ENCODE results near the gene PGGHG. TPM values are rescaled to one million over a fixed set of nuclear protein-coding genes. Genes with fewer than 3 reads are reported as not detected.

PGGHG gene
- total and polyA plus RNA-seq, 8 donors = 8.9 to 4,700 (median 357) TPM

DNA sequence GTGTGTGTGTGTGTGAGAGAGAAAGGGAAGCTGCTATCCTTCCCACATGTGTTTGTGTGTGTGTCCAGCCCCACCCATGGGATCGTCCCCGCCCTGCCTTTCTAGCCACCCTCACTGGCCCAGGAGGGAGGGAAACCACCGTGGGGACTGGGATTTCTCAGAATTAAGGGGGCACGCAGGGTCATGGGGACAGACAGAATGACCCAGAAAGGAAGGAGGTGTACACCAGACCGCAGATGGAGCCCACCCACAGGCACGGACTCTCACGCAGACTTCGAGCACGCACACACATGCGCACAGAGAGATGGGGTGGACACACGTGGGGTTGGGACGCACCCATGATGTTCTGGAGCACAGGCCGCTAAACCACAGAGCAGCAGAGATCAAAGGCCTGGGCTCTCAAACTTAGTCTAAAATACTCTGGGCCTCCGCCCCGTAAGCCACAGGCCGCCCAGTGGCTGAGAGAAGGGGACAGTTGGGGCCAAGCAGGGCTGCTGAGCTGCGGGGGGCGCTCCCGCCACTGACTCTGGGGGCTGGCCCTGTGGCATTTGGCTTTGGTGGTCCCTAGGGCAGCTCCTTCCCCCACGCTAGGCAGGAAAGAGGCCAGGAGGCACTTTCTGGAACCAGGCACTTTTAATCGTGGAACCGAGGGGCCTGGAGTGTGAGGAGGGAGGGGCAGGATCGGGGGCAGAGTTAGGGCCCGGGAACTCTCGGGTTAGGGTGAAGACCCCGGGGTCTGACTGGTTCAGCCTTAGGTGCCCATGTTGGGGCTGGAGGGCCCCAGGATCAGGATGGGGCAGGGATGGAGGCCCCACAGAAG, 8.9 kb downstream of the PGGHG start:
- H3K4me1 ChIP-seq = no peaks in the 10 kb centered on the region
- TF ChIP-seq, protein P1, sequence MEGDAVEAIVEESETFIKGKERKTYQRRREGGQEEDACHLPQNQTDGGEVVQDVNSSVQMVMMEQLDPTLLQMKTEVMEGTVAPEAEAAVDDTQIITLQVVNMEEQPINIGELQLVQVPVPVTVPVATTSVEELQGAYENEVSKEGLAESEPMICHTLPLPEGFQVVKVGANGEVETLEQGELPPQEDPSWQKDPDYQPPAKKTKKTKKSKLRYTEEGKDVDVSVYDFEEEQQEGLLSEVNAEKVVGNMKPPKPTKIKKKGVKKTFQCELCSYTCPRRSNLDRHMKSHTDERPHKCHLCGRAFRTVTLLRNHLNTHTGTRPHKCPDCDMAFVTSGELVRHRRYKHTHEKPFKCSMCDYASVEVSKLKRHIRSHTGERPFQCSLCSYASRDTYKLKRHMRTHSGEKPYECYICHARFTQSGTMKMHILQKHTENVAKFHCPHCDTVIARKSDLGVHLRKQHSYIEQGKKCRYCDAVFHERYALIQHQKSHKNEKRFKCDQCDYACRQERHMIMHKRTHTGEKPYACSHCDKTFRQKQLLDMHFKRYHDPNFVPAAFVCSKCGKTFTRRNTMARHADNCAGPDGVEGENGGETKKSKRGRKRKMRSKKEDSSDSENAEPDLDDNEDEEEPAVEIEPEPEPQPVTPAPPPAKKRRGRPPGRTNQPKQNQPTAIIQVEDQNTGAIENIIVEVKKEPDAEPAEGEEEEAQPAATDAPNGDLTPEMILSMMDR (IDR thresholded peaks at IDR 0.05) = no peak
- DNase-seq (peak in 5 of 6 donors; percentile 28 to 73 (median 52)), FAIRE-seq (no peak), ATAC-seq (peak; percentile 15 to 46 (median 21))
- no peaks in the 10 kb centered on the region for H3K9me3 ChIP-seq
- intact Hi-C loops (cut with DNase I) = no loop called here
- WGBS, 2 donors = 32 to 50% methylated on average over 26 of the region's 26 CpGs
- H3K4me3 ChIP-seq = no peak overlapping the region
- no peaks in the 10 kb centered on the region for H3K27me3 ChIP-seq
- peak overlapping the region in 1 of 4 donors; percentile 17 for H3K27ac ChIP-seq
- peaks cover 0 to 27% (median 0%) of the 10 kb centered on the region in 3 donors for H3K36me3 ChIP-seq

DNA sequence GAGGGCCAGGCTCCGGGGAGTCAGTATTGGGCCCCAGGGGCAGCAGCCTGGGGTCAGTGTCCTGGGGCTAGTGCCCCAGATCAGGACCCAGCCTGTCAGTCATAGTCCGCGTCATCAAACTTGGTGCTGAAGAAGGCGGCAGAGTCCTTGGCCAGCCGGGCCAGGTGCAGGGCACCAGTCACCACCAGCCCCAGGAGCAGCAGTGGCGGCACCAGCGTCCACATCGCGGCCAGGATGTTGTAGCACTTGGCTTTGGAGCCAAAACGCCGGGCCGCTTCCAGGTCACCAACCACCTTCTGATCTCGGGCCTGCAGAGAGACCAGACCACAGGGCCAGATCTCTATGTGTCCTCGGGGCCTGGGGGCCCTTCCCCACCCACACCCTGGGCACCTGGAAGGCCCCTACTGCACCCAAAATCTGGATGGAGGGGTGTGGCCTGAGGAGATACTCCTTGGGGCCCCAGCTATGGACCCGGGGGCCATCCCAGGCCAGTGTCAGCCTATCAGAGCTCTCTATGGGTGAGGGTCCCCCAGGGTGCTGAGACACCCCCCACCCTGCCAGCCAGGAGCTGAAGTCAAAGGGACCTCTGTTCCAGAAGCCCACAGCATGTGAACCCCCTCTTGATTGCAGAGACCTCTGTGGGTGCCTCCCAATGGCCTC, 9.6 kb downstream of the PGGHG start:
- TF ChIP-seq, protein P1 (IDR thresholded peaks at IDR 0.05) = no peak
- FAIRE-seq = no peak
- Histone ChIP-seq H3K9me3 (no peaks in the 10 kb centered on the region), H3K4me3 (no peak overlapping the region), H3K4me1 (no peaks in the 10 kb centered on the region), H3K27me3 (no peaks in the 10 kb centered on the region), H3K27ac (peak overlapping the region in 1 of 4 donors; percentile 17), H3K36me3 (peaks cover 0 to 20% (median 0%) of the 10 kb centered on the region in 3 donors)
- DNase-seq = peak in 5 of 6 donors; percentile 29 to 88 (median 76)
- peak; percentile 24 to 58 (median 46) for ATAC-seq
- intact Hi-C loops (cut with DNase I) = no loop called here
- WGBS, 2 donors = 20 to 48% methylated on average over 15 of the region's 15 CpGs

DNA sequence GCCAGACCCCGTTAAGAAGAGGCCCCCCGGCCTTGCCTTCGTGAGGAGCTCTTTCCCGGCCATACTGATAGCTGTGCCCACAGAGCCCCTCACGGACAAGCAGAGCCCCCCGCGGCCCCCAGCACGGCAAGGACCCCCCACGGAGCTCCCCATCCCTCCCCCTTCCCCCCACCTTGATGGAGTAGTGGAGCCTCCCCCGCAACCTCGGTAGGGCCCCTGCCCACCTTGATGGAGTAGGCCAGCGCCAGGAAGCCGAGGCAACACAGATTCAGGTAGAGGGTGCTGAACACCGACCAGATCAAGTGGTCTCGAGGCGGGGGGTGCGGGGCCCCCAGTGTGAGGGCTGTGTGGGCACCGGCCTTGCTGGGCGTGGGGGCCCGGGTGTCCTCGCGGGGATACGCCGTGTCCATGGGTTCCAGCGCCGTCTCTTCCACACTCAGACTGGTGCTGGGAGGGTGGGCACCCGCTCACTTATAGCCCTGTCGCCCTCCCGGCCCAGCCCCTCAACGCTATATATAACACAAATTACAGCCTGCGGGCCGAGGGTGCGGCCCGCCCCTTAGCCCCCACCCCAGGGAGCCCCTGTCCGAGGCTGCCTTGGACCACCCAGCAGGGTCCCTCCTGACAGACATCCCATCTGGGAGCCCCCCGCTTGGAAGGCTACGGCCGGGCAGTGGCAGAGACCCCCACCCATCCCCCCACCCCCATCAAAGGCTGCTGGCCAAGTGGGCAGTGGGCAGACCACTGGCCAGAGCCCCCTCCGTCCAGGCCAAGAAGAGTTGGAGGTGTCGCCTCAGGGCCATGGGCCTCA, 10.4 kb downstream of the PGGHG start, which contains the start of gene IFITM5:
Gene IFITM5, minus strand, starts transcription at position 446 of the 811 bp plus-strand sequence. Its CDS starts 36 bp downstream, at position 410.
- Histone ChIP-seq H3K4me1 (no peaks in the 10 kb centered on the region), H3K27me3 (no peaks in the 10 kb centered on the region), H3K27ac (no peak within 1 kb of the TSS), H3K36me3 (peaks cover 0 to 12% (median 0%) of the 10 kb centered on the region in 3 donors), H3K4me3 (no peak within 1 kb of the TSS), H3K9me3 (no peaks in the 10 kb centered on the region)
- peak in 2 of 4 donors; percentile 3 to 5 for ATAC-seq
- no peak for FAIRE-seq
- 34 to 37% methylated on average over 35 to 40 of the region's 40 CpGs for WGBS, 2 donors
- DNase-seq = peak in 4 of 6 donors; percentile 35 to 83 (median 59)
- intact Hi-C loops (cut with DNase I) = no loop called here
- TF ChIP-seq, protein P1 (IDR thresholded peaks at IDR 0.05) = no peak

DNA sequence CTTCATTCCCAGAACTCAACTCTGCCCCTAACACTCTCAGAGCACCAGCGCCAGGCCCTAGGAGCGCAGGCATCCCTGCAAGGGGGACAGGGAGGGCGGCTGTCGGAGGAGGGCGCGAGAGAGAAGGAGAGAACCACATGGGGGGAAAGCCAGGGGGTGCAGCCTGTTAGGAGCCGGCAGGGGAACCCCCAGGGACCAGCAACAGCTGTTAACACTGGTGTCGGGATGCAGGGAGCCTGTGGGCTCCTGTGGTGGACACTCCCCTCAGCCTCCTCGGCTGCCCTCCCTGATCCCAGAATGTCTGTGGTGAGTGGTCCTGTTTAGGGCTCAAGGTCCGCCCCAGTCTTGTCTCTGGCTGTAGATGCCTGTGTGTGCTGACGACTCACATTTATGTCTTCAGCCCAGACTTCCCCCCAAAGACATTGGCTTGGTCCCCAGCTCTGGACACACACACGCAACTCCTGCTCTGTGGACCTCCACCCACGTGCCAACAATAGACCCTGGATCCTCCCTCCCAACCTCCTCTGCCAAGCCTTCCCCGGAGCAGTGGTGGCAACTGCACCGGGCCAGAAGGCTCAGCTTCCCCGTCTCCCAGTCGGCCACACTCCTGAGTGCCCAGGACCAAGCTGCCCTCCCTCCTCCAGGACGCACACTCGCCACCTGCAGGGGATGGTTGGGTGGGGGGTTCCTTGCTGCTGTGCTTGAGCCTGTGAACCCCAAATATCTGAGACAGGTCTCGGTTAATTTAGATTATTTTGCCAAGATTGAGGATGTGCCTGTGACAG, 11.2 kb downstream of the PGGHG start:
- Histone ChIP-seq H3K27ac (no peak overlapping the region), H3K4me1 (peaks cover 0 to 1% (median 0%) of the 10 kb centered on the region in 3 donors), H3K36me3 (peaks cover 0 to 3% (median 0%) of the 10 kb centered on the region in 3 donors), H3K4me3 (no peak overlapping the region), H3K9me3 (no peaks in the 10 kb centered on the region), H3K27me3 (no peaks in the 10 kb centered on the region)
- DNase-seq (peak in 3 of 6 donors; percentile 61 to 81 (median 61)), ATAC-seq (peak in 2 of 4 donors; percentile 1 to 8), FAIRE-seq (no peak)
- TF ChIP-seq, protein P1 (IDR thresholded peaks at IDR 0.05) = no peak
- 9 to 11% methylated on average over 20 of the region's 20 CpGs for WGBS, 2 donors
- intact Hi-C loops (cut with DNase I) = loop anchor here in 1 of 3 donors (10.0 kb wide), 1 partner anchor 55 kb away; no protein-coding TSS in a partner anchor
